ENCODE results near the gene MNT.
A peak's percentile ranks its signal among the peaks of the same experiment; 100 is the strongest.

MNT gene

DNA sequence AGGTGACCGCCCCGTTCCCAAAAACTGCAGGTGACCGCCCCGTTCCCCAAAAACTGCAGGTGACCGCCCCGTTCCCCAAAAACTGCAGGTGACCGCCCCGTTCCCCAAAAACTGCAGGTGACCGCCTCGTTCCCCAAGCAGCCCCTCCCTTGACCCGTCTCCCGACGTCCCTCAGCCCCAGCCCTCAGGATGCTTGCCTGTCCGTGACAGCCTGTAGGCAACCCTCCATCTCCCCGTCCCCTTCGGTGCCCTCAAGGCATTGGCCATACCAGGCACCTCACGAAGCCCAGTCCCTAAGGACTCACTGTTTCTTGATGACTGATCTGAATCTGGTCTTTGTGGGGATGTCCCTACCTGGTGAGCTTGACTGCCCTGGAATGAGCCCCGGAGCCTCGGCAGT is 38.4 kb downstream of the MNT start:
- DNase-seq: no peak

DNA sequence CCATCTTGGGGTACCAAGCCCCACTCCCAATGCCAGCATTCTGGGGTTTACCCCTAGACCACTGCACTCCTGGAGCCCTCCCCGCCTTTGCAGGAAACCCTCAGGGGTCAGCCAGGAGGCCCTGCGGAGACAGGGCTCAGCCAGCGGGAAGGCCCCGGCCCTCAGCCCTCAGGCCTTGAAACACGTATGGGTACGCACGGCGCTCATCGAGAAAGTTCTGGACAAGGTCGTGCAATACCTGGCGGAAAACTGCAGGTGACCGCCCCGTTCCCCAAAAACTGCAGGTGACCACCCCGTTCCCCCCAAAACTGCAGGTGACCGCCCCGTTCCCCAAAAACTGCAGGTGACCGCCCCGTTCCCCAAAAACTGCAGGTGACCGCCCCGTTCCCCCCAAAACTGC is 38.8 kb downstream of the MNT start:
- DNase-seq: no peak

DNA sequence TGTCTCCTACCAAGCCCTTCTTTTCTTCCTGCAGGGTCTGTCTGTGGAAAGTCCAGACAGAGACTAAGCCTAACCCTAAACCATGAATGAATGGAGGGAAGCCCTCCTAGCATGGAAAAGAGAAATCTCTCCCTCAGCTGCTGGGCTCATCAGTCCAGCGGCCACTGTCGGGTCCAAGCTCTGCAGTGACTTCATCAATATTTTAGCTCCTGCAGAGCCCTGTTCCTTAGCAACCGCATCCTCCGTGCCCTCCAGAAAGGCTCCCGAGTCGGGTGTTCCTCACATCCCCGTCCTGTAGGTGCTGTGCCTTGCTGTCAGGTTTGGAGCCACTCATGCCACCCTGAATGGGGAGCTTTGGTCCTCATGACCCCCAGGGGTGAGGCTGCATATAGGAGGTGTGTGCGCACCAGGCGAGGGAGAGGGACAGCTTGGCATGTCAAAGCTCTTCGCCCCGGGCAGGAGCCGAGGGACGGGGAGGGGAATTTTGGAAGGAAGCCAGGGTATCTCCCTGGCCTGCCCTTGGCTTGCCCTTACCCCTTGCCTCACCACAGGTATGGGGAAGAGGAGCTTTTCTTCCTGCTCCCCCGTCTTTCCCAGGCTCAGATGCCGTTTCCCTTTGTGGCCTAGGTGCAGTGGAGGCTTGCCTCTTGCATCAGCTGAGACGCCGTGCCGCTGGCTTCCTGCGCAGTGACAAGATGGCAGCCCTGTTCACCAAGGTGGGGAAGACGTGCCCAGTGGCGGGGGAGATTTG is 39.7 kb downstream of the MNT start:
- no peak for DNase-seq

DNA sequence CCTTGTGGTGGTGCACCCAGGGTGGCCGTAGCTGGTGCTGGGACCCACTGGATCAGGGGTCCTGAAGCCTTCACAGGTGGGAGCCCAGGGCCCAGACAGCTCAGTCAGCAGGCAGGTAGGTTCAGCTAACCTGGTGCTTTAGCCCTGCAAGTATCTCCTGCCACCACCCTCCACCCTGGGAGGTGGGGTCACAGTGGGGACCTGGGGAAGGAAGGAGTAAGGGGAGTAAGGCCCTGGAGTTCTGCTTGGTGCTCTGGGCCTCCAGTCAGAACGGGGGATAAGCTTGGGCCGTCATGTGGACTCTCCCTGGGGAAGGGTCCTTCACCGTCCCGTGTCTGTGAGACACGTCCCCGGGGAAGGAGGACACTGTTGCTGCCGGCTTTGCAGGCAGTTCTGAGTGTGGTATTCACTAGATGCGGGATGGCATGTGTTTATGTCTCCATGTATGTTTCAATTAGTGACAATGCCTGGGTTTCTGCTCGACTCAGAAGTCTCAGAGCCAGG is 42.9 kb downstream of the MNT start:
- no peak for DNase-seq

DNA sequence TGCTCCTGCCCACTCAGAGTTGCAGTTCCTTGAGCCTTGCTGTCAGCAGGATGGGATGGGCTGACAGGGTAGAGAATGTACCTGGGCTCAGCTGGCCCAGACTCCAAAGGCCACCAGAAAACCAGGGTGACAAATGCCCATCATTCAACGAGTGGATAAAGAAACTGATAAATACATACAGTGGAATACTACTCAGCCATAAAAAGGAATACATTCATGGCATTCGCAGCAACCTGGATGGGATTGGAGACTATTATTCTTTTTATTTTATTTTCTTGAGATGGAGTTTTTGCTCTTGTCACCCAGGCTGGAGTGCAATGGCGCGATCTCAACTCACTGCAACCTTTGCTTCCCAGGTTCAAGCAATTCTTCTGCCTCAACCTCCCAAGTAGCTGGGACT is 43.6 kb downstream of the MNT start:
- DNase-seq: no peak

DNA sequence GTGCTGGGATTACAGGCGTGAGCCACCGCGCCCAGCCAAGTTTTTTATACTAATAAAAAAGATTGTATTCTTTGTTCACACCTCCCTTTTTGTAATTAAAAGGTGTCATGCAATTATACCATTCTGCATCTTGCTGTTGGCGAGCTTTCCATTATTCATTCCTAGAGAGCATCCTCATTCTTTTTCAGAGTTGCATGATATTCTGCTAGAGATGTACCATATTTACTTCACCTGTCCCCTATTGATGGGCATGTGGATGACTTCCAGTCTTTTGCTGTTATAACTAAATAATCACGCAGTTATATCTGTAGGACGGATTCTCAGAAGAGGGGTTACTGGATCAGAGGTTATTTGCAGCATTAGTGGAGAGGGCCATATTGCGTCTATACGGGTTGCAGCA is 46.5 kb downstream of the MNT start:
- no peak for DNase-seq

DNA sequence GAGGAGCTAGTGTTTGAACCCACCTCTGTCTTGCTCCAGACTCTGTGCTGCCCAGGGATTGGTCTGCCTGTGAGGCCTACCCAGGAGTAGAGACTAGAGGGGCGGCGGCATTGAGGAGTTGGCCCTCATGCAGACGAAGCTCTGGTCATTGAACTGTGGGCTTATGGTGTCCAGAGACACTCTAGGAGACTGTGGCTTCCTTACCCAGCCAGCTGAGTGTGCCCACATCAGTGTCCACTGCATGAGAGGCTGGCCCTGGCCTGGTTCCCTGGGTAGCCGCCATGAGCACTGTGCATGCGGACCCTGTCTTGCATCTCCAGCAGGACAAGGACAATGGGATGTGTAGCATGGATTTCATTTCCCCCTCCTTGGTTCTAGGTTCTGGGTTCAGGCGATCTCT is 49.6 kb downstream of the MNT start:
- DNase-seq: no peak

DNA sequence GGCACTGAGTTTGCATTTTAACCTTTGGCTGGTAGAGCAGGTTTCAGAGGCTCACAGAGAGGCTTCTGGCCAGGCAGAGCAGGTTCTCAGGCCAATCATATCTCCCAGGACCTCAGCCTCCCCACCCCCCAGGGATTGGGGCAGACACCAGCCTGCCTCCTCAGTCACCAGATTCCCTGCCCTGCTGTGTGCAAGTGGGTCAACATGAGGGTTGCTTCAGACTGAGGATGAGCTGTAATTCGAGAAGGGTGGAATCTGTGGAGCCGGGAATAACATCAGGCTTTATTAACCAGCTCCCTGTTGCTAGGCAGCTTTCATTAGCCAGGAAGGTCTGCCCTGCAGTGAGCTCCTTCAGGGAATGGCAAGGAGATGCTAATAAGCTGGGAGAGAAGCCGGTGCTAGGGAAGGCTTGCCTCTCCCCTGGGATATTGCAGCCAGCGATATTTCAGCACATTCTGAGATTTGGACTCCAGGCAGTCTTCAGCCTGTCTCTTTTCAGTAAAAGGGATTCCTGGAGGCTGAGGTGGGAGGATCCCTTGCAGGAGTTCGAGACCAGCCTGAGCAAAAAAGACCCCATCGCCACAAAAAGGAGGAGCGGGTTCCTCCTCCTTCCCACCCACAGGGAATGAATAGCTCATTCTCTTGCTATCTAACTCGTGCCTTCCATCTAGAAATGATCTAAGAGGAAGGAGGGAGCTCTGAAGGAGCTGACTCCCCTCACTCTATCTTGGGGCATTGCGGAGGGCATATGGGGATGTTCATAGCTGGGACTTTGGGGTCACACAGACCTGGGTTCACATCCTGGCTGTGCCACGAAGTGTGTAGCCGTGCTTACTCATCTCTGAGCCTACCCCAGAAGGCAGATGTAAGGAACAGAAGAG is 52.8 kb downstream of the MNT start:
- DNase-seq: no peak

DNA sequence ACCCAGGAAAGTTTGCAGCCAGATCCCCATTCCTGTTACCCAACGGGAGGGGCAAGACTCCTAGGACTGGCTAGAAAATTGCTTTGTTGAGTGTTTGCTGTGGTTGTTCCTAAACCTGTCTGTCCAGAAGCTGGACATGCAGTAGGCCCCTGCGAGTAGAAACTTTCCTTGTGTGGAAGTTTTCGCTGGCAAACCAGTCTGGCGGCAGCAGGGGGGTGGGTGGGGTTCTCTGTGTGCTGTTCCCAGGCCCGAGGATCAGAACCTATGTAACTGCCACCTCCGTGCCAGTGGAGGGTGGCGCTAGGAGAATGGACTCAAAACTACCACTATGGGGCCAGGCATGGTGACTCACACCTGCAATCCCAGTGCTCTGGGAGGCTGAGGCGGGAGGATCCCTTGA is 54.4 kb downstream of the MNT start:
- DNase-seq: no peak

DNA sequence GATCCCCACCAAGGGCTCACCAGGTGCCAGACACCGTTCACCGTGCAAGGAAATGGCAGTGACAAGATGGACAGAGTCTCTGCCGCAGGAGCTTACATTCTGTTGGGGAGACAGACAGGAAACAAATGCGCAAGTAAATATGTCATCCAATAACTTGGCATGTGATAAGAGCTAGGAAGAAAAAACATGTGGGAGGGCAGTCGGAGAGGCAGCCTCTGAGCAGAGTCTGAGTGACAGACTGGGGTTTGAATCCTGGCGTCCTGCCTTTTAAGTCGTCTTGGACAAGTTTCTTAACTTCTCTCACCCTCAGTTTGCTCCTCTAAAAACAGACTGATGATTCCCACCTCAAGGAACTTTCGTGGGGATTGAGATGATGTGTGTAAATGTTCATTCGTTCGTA is 56.3 kb downstream of the MNT start:
- DNase-seq: no peak

DNA sequence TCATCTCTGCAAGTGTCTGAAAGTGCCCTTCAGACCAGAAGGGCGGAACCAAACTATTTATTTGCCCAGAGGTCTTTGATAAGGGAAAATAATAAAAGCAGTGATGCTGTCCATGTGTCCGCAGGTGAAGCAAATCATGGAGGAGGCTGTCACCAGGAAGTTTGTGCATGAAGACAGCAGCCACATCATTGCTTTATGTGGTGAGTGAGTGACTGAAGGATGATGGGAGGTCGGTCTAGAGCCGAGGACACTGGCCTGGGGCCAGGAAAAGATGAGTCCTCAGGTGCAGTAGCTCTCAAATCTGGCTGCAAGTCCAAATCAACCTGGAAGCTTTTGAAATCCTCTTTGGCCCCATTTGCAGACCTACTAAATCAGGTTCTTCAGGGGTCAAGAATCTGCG is 57.4 kb downstream of the MNT start:
- peak; percentile 40 for DNase-seq

DNA sequence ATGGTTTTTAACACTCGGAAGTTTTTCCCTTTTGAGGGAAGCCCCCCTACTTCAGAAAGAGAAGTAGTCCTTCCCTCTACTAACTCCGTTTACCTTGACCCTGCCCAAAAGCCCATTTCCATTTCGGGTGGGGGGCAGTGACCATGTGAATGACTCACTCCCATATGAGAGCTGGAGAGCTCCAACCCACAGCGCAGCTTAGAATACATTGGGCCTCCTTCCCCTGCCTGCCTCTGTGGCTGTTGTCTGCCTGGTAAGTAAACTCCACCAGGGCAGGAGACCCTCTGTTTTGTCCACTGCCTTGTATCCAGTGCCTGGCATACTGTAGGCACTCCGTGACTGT is 62.6 kb downstream of the MNT start:
- DNase-seq: peak; percentile 16

DNA sequence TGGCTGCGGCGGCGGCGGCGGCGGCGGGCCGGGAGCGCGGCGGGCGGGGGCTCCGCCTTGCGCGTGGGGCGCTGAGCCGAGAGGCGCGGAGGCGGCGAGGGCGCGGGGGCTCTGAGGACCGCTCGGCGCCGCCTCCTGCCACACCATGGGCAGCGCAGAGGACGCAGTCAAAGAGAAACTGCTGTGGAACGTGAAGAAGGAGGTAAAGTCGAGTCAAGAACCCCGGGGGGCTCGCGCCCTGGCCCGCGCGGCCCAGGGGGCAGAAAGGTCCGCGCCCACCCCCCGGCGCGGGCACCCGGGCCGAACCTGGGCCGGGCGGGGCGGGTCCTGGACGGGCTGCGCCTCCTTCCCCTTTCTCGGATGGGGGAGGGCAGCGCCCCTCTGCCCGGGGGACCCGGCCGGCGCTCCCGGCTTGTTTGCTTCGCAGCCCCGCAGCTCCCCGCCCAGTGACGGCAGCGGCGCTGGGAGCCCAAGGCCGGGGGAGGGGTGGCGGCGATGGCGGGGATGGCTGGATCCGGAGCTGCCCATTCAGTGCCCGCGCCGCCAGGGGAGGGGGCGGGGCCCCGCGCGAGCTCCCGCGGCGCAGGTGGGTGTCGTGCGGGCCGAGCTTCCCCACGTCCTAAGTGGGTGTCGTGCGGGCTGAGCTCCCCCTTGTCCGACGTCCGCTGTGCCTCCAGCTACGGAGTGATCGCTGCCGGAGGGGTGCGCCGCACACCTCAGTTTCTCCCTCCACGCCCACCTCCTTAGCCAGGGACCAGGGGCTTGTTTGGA is 63.1 kb downstream of the MNT start:
- peak; percentile 62 for DNase-seq

DNA sequence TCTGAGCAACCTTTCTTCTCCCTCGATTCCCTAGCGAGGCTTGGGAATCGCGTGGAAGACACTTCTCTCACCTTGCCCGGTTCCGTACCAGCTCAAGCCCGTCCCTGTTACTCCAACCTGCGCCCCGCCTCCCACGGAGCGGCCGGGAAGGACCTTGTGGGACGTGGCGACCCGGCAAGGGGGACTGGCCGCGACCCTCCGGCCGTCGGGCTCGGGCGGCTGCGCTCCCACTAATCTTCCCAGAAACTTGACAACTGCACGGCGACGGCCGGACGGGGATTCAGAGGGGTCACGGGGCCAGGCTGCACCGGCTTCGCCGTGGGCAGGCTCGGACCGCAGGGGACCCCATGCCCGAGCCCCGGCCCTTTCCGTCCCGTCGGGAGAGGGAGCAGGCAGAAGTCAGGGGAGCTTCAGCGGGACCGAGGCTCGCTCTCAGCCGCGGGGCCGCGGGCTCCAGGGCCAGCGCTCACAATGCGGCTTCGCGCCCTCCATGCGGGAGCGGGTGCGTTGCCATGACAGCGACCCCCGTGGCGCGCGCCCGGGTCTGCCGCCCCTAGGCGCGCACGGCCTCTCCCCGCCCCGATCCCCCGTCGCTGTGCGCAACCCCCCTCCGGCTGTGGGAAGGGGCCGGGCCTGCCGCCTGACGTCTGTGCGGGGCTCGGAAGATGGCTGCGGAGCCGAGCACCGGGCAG is 63.9 kb downstream of the MNT start, which contains the start of gene SGSM2:
Gene SGSM2 (plus strand): TSS at position 650 of the 692 bp plus-strand sequence. CDS start 188 bp downstream, outside the sequence.
- DNase-seq: peak; percentile 78

DNA sequence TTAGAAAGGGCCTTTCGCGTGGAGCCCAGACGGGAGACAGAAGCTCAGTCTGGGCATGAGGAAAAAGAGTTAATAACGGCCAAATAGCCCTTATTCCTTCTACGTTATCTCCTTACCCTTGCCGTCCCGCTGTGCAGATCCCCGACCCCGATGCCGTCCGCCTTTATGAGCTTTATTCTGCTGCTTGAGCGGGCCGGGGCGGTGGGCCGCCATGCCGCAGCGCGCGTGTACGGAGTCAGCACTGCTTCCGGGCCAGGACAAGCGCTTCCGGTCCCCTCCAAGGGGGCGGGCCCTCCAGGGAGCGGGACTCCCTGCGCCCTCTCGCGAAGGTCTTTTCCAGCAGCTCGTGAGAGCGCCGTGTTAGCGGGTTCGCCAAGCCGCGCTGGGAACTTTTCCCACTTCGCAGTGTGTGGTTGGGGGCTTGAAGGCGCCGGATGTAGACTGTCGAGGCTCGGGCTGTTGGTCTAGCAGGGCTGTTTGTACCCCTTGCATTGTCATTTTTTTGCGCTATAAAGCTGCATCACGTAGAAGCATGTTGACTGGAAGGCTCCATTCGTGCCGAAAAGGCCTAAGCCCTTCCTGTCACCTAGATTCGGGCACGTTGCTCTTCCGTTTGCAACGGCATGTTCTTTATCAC is 64.5 kb downstream of the MNT start, which contains the start of gene TSR1:
Gene TSR1 (minus strand): TSS at position 243 of the 637 bp plus-strand sequence. CDS start 30 bp downstream, at position 213.
- DNase-seq: peak; percentile 91

DNA sequence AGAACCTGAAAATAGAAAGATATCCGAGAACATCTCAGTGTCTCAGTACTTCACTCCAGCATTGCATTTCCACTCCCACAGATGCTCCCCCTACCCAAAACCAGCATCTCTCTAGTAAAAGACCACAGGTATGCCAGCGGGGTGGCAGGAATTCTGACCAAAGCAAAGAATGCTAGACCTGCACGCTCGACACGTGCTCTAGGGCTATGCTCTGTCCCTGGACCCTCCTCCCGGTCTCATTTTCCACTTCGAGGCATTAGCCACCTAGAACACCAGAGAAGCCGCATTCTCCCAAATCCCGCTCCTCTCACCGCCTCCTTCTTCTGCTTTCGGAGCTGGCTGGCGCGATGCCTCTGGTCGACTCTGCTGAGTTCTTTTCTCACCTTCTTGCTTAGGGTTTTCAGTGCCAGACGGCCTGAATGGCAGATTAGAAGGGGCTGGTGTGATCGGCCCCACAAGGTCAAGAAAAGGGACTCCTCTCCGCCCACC is 65.1 kb downstream of the MNT start:
- DNase-seq: no peak
